ENCODE results near the gene RBAK. TPM values are rescaled to one million over a fixed set of nuclear protein-coding genes. Genes with fewer than 3 reads are reported as not detected.

Gene RBAK
- total RNA-seq = 10 to 100 TPM; 10.4 to 21.5 (median 12.2) TPM

- peak; percentile 95 to 96 for DNase-seq
- Histone ChIP-seq H3K27me3 (no peaks in the 10 kb centered on the region), H3K4me1 (peaks cover 3 to 4% of the 10 kb centered on the region in 2 donors), H3K36me3 (peaks cover 6 to 9% of the 10 kb centered on the region in 2 donors), H3K4me3 (replicated peaks in 1 of 3) (peak within 1 kb of the TSS; percentile 38 to 94 (median 47)), H3K27ac (peak within 1 kb of the TSS; percentile 65 to 81 (median 74)), H3K9me3 (no peaks in the 10 kb centered on the region)
- TF ChIP-seq, protein P1, sequence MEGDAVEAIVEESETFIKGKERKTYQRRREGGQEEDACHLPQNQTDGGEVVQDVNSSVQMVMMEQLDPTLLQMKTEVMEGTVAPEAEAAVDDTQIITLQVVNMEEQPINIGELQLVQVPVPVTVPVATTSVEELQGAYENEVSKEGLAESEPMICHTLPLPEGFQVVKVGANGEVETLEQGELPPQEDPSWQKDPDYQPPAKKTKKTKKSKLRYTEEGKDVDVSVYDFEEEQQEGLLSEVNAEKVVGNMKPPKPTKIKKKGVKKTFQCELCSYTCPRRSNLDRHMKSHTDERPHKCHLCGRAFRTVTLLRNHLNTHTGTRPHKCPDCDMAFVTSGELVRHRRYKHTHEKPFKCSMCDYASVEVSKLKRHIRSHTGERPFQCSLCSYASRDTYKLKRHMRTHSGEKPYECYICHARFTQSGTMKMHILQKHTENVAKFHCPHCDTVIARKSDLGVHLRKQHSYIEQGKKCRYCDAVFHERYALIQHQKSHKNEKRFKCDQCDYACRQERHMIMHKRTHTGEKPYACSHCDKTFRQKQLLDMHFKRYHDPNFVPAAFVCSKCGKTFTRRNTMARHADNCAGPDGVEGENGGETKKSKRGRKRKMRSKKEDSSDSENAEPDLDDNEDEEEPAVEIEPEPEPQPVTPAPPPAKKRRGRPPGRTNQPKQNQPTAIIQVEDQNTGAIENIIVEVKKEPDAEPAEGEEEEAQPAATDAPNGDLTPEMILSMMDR (IDR thresholded peaks at IDR 0.05) = peak in 1 of 6 experiments; percentile 13
- peak in 1 of 2 donors; percentile 73 for TF ChIP-seq POLR2A (IDR thresholded peaks at IDR 0.05)
- 1 to 2% methylated on average over 16 to 17 of the region's 69 CpGs for WGBS, 2 donors
- intact Hi-C loops (cut with DNase I) = no loop called here
Observed at GRCh38 chr7:5045558-5046396, at the start of gene RBAK. Gene RBAK, plus strand, starts transcription at chr7:5045860. Its CDS starts 2,217 bp downstream, at chr7:5048077.

DNA sequence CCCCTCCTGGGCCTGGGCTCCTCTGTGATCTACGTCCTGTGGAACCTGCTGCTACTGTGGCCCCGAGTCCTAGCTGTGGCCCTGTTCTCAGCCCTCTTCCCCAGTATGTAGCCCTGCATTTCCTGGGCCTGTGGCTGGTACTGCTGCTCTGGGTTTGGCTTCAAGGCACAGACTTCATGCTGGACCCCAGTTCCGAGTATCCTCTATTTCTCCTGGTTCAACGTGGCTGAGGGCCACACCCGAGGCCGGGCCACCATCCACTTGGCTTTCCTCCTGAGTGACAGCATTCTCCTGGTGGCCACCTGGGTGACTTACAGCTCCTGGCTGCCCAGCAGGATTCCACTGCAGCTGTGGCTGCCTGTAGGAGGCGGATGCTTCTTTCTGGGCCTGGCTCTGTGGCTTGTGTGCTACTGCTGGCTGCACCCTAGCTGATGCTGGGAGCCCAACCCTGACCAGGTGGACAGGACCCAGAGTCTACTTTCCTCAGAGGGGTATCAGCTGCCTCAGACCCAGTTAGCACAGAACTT lies 48.9 kb upstream of the RBAK start:
- intact Hi-C loops (cut with DNase I) = no loop called here
- no peak for TF ChIP-seq POLR2A (IDR thresholded peaks at IDR 0.05)
- TF ChIP-seq, protein P1 (IDR thresholded peaks at IDR 0.05) = no peak
- Histone ChIP-seq H3K9me3 (no peaks in the 10 kb centered on the region), H3K4me3 (replicated peaks in 1 of 3) (no peak overlapping the region), H3K27me3 (no peaks in the 10 kb centered on the region), H3K36me3 (peaks cover 17 to 18% of the 10 kb centered on the region in 2 donors), H3K4me1 (no peaks in the 10 kb centered on the region), H3K27ac (no peak overlapping the region)
- DNase-seq = no peak
- WGBS, 2 donors = 84 to 88% methylated on average over 6 of the region's 7 CpGs

DNA sequence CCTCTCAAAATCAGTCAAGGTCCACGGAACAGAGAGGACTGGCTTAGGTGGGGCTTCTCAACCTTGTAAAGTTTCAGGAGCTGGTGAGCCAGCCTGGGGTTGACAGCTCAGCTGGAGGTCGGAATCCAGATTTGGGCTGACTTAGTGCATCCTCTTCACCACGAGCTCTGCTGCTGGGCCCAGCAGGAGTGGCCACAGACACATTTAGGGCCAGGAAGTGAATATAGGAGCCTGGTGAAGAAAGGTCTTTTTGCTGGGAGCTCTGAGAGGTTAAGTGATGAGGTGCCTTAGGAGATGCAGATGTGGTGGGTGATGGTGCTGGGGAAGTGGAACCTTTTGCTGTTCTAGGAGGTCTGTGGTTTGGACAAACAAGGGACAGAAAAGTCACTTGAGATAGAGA lies 47.4 kb upstream of the RBAK start:
- H3K9me3 ChIP-seq = no peaks in the 10 kb centered on the region
- TF ChIP-seq POLR2A (IDR thresholded peaks at IDR 0.05) = no peak
- TF ChIP-seq, protein P1 (IDR thresholded peaks at IDR 0.05) = no peak
- 85 to 95% methylated on average over 3 of the region's 3 CpGs for WGBS, 2 donors
- peaks cover 14 to 16% of the 10 kb centered on the region in 2 donors for H3K36me3 ChIP-seq
- DNase-seq = no peak
- intact Hi-C loops (cut with DNase I) = no loop called here
- no peak overlapping the region for H3K4me3 ChIP-seq (replicated peaks in 1 of 3)
- no peak overlapping the region for H3K27ac ChIP-seq
- H3K27me3 ChIP-seq = no peaks in the 10 kb centered on the region
- H3K4me1 ChIP-seq = no peaks in the 10 kb centered on the region

- Histone ChIP-seq H3K27ac (no peak overlapping the region), H3K4me3 (replicated peaks in 1 of 3) (no peak overlapping the region), H3K9me3 (no peaks in the 10 kb centered on the region), H3K36me3 (peaks cover 12 to 16% of the 10 kb centered on the region in 2 donors), H3K27me3 (no peaks in the 10 kb centered on the region), H3K4me1 (no peaks in the 10 kb centered on the region)
- TF ChIP-seq, protein P1 (IDR thresholded peaks at IDR 0.05) = no peak
- no peak for TF ChIP-seq POLR2A (IDR thresholded peaks at IDR 0.05)
- 83 to 95% methylated on average over 7 of the region's 7 CpGs for WGBS, 2 donors
- intact Hi-C loops (cut with DNase I) = no loop called here
- DNase-seq = no peak
Observed at GRCh38 chr7:4998910-4999309, 46.8 kb upstream of the RBAK start.
